HFFc6 (cell line): ENCODE results near the gene DPH6. TPM values are rescaled to one million over a fixed set of nuclear protein-coding genes. Genes with fewer than 3 reads are reported as not detected.

ENCODE experiments used
- DNase-seq: peaks from one replicate; pipeline ENCODE4 v3.0.0-alpha.2; 2018
- H3K27ac Mint-ChIP-seq: 2 replicates; pipeline ENCODE4 v1.8.0; 2020; ENCODE audit warnings: mild to moderate bottlenecking, mixed read lengths
- H3K27me3 Mint-ChIP-seq: 2 replicates; pipeline ENCODE4 v1.8.0; 2021; ENCODE audit warnings: mild to moderate bottlenecking, moderate library complexity, mixed read lengths; ENCODE audit not compliant: insufficient read depth
- H3K36me3 Mint-ChIP-seq: 2 replicates; pipeline ENCODE4 v1.8.0; 2021; ENCODE audit warnings: low read depth, mixed read lengths
- H3K4me1 Mint-ChIP-seq: 2 replicates; pipeline ENCODE4 v1.8.0; 2020; ENCODE audit warnings: low read depth, mixed read lengths
- H3K4me3 Mint-ChIP-seq: 2 replicates; pipeline ENCODE4 v1.8.0; 2020; ENCODE audit warnings: mild to moderate bottlenecking, moderate library complexity, mixed read lengths
- H3K9me3 Mint-ChIP-seq: 2 replicates; pipeline ENCODE4 v1.8.0; 2020; ENCODE audit warnings: mild to moderate bottlenecking, mixed read lengths
- CTCF ChIP-seq: fragments of 200-600 bp; sonication (generic); IDR thresholded peaks from 2 replicates; pipeline ENCODE4 v1.5.0; 2021; ENCODE audit warnings: antibody characterized with exemption, mild to moderate bottlenecking
- total RNA-seq, 6 experiments: library from RNA; stranded (reverse); fragmentation: NEBNext Ultra II Directional; extraction: Animal tissue kit (Norgen Biotek cat#: 25700); gene quantifications; 2 replicates in 1 of 6; 3 replicates in 5 of 6; pipeline ENCODE4 v1.2.3, GENCODE V29; 2021

The DPH6 gene
- total RNA-seq, 6 experiments from 2014 or later: 8.9 to 14.8 (median 12.1) TPM

- H3K36me3 Mint-ChIP-seq: no peaks in the 10 kb centered on the region
- H3K4me1 Mint-ChIP-seq: peaks cover 32% of the 10 kb centered on the region
- H3K27me3 Mint-ChIP-seq: no peaks in the 10 kb centered on the region
- H3K27ac Mint-ChIP-seq: no peak overlapping the region; the same call in 1 of the 2 replicates
- peak; percentile 22 for DNase-seq
- no peak overlapping the region for H3K4me3 Mint-ChIP-seq
- TF ChIP-seq CTCF: peak; percentile 37
- no peaks in the 10 kb centered on the region for H3K9me3 Mint-ChIP-seq
These were observed 23.9 kb downstream of the DPH6 start for GRCh38 chr15:35522061-35522460.

- Mint-ChIP-seq H3K27me3 (no peaks in the 10 kb centered on the region), H3K27ac (no peak overlapping the region), H3K9me3 (no peaks in the 10 kb centered on the region), H3K4me1 (peaks cover 50% of the 10 kb centered on the region), H3K36me3 (no peaks in the 10 kb centered on the region), H3K4me3 (no peak overlapping the region)
- peak; percentile 85 for TF ChIP-seq CTCF
- DNase-seq: peak; percentile 44
These were observed 26.3 kb downstream of the DPH6 start for GRCh38 chr15:35519541-35520149.

GRCh38 chr15:35519052-35519451 is 26.9 kb downstream of the DPH6 start:
- no peak overlapping the region for H3K4me3 Mint-ChIP-seq

GRCh38 chr15:35514759-35515158 is 31.2 kb downstream of the DPH6 start:
- no peaks in the 10 kb centered on the region for H3K9me3 Mint-ChIP-seq

More at GRCh38 chr15:35519052-35519451, 26.9 kb downstream of the DPH6 start:
- Mint-ChIP-seq H3K9me3 (no peaks in the 10 kb centered on the region), H3K36me3 (no peaks in the 10 kb centered on the region), H3K27ac (no peak overlapping the region), H3K4me1 (peaks cover 56% of the 10 kb centered on the region), H3K27me3 (no peaks in the 10 kb centered on the region)
- DNase-seq: no peak
- TF ChIP-seq CTCF: no peak

GRCh38 chr15:35507932-35508638 is 37.9 kb downstream of the DPH6 start:
- H3K4me1 Mint-ChIP-seq: peaks cover 9% of the 10 kb centered on the region; the same call in 1 of the 2 replicates
- no peaks in the 10 kb centered on the region for H3K36me3 Mint-ChIP-seq
- no peaks in the 10 kb centered on the region for H3K27me3 Mint-ChIP-seq
- no peaks in the 10 kb centered on the region for H3K9me3 Mint-ChIP-seq
- H3K27ac Mint-ChIP-seq: no peak overlapping the region
- no peak overlapping the region for H3K4me3 Mint-ChIP-seq
- no peak for TF ChIP-seq CTCF
- no peak for DNase-seq

More at GRCh38 chr15:35514759-35515158, 31.2 kb downstream of the DPH6 start:
- no peaks in the 10 kb centered on the region for H3K27me3 Mint-ChIP-seq
- peak overlapping the region; percentile 45; the same call in 1 of the 2 replicates for H3K27ac Mint-ChIP-seq
- peak; percentile 33 for DNase-seq
- peaks cover 38% of the 10 kb centered on the region for H3K4me1 Mint-ChIP-seq
- H3K4me3 Mint-ChIP-seq: peak overlapping the region; percentile 4; the same call in 1 of the 2 replicates
- H3K36me3 Mint-ChIP-seq: no peaks in the 10 kb centered on the region
- no peak for TF ChIP-seq CTCF
